SHP77 (cell line): ENCODE measurements around the gene CBLC.
A peak's percentile ranks its signal among the peaks of the same experiment; 100 is the strongest.

Source experiments
- DNase-seq, 2 experiments: peaks; one replicate each; lab custom pipeline; 2025; lab: John Stamatoyannopoulos, UW

CBLC gene

DNA sequence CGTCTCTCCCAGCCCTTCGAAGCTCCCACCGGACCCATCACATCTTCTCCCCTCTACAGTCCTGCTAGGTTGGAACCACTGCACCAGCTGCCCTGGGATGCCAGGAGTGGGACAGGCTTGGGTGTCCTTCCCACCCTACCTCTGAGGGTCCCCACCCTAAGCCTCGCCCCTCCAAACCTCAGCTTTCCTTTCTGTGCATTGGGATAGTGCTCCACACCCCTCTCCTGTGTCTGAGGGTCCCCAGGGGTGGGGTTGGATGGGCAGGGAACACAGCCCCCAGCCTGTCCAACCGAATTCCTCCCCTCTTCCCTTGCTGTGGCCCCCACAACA lies 31.1 kb upstream of the CBLC start:
- no peak for DNase-seq

DNA sequence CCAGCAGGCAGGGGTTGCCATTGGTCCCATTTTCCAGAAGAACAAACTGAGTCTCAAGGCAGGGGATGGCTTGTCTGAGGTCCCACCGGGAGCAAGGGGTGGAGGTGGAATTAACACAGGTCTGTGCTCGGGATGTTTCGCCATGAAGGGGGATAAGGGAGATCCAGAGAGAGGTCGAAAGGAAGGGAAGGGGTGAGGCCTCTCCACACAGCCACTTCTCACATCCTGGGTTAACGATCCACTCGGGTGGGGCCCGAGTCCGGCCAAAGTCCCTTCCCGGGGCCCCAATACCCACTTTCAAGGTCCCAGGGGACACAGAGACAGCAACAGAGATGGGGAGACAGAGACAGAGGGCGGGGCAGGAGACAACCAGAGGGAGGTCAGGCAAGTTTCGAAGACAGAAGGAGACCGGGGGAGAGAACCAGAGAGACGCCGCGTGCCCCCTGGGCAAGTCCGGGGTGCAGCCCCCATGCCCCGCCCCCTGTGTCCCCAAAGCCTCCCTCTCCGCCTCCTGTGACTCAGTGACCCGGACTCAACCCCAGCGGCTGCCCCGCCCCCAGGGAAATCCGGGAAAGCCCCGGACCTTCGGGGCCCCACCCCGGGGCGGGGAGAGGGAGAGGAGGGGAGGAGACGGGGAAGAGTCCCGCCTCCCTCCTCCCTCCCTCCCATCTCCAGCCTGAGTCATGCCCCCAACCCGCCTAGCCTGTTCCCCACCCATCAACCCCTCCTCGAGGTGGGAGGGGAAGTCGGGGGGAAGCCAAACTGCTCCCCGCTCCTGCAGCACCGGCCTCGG lies 30.5 kb upstream of the CBLC start:
- DNase-seq: peak; percentile 64 to 70

DNA sequence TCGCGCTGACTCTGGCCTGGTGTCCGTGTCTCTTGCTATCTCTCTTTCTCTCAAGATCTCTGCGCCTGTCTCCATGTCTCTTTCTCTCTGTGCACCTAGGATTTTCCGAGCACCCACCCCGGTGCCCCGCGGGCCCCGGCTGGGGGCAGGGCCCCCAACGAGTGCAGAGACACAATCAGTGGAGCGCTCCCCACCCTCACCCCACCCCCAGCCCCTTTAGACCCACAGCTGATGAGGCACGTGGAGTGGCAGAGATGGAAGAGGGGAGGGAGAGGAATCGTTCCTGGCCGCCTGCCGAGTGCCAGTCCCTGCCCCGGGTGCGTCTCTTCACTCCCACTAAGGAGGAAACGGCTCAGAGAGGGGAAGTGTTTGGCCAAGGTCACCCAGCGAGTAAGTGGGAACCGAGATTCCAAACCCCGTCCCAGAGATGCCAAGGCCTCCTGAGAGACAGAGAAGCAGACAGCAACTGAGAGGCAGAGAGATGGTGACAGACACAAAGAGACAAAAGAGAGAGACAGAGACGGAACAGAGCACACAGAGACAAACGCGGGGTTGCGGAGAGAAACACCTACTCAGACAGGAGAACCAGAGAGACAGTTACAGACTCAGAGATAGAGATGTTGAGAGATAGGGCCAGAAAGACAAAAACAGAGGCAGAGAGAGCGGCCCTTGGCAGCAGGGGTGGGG lies 29.8 kb upstream of the CBLC start:
- DNase-seq: peak; percentile 63 to 72

DNA sequence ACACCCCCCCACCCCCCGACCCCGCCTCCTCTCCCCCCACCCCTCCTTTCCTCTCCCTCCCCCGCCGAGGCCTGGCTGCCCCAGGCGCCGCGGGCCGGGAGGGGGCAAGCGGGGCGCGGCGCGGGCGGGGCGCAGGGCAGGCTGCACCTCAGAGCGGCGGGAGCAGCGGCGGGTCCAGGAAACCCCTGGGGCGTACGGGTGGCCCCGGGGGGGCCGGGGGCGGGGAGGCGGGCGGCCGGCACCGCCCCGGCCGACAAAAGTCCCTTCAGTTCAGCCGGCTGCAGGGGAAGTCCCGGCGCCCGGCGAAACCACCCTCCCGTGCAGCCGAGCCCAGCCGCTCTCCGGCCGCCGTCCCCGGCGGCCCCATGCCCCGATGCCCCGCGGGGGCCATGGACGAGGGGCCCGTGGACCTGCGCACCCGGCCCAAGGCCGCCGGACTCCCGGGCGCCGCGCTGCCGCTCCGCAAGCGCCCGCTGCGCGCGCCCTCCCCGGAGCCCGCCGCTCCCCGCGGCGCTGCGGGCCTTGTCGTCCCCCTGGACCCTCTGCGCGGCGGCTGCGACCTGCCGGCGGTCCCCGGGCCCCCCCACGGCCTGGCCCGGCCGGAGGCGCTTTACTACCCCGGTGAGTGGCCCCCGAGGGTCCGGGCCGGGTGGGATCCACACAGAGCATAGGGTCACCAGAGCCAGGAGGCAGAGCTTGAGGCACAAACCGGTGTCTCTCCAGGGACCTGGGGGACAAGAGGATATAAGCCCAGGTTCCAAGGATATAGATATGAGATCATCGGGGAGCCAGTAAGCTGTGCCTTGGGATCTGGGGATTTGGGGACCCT lies 29.1 kb upstream of the CBLC start, which contains the start of gene BCL3:
Gene BCL3, plus strand, starts transcription at position 283 of the 829 bp plus-strand sequence. Its CDS starts 83 bp downstream, at position 366.
- DNase-seq: no peak

DNA sequence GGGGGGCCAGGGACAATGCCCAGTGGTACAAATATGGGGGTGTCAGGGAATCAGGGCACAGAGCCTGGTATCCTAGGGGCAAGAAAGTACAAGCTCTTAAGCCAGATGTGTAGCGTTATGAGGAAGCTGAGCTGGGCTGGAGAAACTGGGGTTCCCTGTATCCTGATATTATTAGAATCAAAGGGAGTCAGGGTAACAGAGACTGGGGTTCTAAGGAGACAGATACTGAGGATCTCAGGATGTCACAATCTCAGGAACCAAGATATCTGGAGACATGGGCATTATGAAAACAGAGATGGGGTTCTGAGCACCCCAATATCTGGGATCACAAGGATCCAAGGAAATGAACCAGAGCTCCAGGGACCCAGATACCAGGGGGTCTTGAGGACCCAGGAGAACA lies 28.4 kb upstream of the CBLC start:
- DNase-seq: no peak

DNA sequence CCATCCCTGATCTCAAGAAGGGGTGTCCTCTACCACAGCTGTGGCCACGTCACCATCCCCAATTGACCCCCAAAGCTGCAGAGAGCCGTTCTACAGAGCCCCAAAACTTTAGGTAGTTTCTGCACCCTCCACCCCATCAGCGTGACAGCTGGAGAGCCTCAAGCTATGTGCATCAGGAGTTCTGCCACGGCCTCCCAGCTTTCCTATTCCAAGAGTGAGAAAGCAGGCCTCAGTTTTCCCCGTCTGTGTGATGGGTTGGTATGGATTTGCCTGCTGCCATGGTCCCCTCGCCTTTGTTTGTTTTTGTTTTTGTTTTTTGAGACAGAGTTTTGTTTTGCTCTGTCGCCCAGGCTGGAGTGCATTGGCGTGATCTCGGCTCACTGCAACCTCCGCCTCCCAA lies 27.7 kb upstream of the CBLC start:
- DNase-seq: no peak

DNA sequence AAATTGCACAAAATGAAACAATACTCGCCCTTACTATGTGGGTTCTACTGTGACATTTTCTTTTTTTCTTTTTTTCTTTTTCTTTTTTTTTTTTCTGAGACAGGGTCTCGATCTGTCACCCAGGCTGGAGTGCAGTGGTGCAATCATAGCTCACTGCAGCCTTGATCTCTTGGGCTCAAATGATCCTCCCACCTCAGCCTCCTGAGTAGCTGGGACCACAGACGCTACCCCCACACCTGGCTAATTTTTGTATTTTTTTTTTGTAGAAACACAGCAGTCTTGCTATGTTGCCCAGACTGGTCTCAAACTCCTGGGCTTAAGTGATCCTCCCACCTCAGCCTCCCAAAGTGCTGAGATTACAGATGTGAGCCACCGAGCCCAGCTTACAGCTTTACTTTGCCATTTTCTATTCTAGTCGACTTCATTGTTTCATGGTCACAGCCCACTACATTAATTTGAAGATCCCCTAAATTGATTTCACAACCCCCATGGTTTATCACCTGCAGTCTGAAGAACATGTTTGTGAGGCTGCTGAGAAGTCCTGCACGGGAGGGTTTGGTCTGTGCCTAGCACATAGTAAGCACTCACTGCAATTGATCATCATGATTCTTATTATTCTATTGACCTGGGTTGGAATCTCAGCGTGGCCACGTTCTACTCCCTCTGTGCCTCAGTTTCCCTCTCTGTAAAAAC lies 25.4 kb upstream of the CBLC start:
- no peak for DNase-seq

DNA sequence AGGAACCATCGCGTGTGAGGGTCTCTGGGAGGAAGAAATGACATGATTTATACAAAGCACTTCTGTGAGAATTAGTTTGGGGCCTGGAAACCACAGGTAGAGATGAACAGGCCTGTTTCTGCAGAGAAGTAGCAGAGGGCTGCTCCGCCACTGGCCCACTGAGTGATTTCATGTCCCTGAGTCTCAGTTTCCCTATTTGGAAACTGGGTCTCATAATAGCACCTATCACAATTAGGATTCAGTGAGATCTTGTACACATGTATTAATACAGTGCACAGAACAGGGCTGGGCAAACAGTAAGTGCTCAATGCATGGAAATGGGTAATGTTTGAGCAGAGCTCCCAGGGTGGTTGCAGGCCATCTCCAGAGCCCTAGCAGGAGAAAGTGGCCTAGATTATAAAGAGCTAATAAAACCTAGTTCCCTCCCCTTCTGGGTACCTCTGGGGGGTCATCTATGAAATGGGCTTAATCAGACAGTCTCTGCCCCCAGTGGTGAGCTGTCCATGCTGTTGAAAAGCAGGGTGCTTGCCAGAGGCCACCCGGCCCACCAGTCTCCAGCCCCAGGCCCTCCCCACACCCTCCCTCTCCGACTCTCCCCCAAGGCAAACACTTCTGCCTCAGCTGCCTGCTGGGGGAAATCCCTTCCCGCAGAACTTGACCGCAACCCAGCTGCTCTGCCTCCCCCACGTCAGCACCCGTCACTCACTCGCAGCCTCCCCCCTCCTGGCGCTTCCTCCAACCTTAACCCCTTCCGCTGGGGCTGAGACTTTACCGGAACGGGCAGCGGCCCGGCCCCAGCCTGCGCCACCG lies 24.7 kb upstream of the CBLC start:
- peak; percentile 94 to 97 for DNase-seq

DNA sequence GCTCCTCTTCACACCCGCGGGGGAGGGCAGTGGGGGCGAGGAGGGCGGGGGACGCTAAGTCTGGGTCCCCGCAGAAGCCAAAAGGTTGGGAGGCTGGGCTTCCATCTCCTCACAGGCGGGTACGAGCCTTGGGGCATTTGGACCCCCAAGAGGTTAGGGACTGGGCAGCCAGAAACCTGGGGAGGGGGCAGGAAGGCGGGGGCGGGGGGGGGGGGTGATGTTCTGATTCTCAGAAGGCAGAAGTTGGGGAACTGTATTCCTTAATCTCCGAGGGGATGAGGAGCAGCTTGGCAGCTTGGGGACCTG lies 24.1 kb upstream of the CBLC start:
- no peak for DNase-seq

DNA sequence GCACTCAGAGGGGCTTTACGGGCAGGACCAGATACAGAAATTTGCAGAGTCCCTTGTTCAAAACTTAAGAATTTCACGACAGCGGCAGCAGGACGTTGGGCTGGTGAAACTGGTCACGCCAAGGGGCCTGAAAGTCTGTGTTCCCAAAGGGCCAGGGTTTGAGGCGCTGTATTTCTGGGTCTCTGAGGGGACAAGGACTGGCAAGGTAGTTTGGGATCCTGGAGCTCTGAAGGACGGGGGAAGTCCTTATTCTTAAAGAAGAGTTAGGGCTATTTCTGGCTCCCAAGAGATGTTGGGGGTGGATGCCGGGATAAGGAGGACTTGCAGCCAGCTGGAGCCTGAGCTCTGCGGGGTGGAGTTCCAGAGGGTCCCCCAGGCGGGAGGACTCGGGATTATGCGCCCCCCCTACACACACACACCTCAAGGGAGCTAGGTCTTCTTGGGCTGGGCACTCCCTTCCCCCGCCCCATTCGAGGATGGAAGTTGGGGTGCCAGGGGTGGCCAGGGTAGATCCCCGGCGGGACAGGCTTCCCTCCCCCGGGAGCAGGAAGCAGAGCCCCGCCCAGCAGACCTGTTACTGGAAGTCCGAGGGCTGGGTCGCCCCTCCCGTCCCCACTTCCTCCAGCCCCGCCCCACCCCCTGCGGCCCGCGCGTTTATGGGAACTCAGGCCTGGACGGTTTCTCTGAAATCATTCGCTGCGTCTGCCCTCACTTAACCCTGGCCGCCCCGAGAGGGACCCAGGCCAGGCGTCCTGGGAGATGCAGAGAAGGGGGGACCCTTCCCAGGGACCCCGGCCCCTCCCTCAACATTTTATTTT lies 23.5 kb upstream of the CBLC start:
- DNase-seq: peak; percentile 73 to 92

DNA sequence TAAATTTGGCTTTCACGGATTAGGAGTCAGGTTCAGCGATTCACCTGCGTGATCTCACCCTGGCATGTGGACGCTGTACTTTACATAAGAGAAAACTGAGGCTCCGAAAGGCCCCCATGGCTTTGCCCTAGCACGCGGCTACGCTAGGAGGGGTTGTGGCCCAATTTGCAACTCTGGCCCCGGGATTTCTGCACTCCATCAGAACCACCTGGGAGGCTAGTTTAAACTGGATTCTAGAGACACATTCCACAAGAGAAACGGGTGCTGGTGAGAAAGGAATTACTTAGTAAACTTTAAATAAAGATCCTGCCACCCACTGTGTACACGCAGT lies 23.0 kb upstream of the CBLC start:
- DNase-seq: no peak

DNA sequence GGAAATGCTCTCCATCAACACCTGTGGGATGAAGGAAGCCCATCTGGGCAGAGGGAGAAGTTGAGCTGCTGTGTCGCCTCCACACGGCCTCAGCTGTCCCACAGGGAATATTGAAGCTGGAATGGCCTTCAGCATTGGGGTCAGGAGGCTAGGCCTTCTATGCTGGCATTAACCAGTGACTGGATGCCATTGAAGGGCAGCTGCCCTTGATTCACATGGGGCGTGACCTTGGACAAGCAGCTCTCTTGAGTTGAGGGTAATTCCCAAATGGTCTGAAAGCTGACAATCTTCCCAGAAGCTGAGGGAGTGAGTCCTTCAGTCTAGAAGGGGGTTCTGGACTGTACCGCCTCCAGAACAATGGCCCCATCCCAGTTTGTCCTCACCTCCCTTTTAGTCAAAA lies 22.5 kb upstream of the CBLC start:
- DNase-seq: no peak

DNA sequence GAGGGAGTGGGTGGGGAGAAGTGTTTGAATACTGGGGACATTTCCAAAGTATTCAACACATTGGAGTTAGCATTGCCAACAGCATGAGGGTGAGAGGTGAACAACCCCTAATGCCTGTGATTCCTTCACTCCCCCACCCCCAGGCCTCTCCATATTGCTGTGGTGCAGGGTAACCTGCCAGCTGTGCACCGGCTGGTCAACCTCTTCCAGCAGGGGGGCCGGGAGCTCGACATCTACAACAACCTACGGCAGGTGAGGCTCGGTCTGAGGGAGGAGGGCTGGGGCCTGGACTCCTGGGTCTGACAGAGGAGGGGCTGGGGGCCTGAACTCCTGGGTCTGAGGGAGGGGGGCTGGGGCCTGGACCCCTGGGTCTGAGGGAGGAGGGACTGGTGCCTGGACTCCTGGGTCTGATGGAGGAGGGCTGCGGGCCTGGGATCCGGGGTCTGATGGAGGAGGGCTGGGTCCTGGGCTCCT lies 21.6 kb upstream of the CBLC start:
- DNase-seq: no peak

DNA sequence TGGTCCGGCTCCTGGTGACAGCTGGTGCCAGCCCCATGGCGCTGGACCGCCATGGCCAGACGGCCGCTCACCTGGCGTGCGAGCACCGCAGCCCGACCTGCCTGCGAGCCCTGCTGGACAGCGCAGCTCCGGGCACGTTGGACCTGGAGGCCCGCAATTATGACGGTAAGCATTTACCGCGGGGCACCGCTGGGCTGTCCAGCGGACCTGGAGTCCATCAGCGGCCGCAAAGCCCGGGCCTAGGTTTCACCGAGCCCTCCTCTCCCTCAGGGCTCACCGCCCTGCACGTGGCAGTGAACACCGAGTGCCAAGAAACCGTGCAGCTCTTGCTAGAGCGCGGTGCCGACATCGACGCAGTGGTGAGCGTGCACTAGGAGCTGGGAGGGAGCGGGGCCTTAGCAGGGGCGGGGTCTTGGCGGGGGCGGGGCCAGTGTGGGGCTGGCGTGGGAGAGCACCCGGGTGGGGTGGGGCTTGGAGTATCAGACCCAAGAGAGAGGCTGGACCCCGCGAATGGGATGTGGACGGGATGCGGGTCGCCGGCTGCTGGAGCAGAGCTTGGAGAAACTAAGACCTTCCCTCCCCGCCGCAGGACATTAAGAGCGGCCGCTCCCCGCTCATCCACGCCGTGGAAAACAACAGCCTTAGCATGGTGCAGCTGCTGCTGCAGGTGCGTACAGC lies 20.5 kb upstream of the CBLC start:
- no peak for DNase-seq

DNA sequence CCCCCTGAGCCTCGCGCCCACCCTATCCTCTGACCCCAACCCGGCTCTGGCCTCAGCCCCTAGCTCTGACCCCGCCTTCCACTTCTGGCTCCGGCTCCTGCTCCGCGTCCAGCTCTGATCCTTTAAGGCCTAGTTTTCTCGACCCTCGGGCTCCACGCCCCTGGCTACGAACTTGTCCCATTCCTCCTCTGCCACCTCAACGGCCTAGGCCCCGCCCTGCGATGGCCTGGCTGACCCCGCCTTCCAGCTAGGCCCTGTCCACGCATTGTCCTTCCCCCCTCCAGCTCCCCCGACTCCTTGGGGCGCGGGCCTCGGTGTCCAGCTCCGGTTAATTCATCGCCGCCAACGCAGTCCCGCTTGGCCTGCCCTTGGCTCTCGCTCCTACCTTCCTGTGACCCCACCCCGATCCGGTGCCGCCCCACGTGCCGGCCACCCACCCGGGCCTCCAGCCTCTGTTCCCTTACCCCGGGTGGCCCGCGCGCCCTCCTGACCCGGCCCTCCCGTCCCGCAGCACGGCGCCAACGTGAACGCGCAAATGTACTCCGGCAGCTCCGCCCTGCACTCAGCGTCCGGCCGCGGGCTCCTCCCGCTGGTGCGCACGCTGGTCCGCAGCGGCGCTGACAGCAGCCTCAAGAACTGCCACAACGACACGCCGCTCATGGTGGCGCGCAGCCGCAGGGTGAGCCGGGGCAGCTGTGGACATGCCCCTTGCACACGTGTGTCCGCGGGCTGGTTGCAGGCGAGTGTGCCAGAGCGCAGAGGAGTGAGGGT lies 19.8 kb upstream of the CBLC start:
- no peak for DNase-seq

DNA sequence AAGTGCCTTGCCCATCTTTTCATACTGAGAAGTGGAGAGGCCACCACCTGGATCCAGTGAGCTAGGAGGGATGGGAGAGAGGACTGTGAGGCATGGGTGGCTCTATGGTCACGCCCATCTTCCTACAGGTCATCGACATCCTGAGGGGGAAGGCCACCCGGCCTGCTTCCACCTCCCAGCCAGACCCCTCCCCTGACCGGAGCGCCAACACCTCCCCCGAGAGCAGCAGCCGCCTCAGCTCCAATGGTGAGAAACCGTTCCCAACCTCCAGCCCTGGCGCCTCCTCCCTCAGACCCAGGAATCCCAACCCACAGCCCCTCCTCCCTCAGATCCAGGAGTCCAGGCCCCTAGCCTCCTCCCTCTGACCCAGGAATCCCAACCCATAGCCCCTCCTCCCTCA lies 19.1 kb upstream of the CBLC start:
- no peak for DNase-seq

DNA sequence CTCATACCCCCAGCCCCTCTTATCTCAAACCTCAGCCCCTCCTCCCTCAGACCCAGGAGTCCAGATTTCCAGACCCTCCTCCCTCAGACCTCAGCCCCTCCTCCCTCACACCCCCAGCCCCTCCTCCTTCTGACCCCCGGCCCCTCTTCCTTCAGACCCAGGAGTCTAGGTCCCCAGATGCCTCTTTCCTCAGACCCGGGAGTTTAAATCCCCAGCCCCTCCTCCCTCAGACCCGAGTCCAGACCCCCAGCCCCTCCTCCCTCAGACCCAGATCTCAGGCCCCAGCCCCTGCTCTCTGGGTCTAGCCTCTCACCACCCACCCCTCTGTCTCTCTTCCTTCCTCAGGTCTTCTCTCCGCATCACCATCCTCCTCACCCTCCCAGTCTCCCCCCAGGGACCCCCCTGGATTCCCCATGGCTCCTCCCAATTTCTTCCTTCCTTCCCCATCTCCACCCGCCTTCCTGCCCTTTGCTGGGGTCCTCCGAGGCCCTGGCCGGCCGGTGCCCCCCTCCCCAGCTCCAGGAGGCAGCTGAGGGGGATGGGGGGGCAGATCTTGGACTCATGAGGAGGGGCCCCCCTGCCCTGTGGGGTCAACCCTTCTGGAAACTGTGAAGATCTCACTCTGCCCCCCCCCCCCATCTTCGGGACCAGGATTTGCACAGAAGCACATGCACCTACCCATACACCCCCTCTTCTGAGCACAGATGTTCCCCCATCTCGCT lies 18.4 kb upstream of the CBLC start:
- no peak for DNase-seq

DNA sequence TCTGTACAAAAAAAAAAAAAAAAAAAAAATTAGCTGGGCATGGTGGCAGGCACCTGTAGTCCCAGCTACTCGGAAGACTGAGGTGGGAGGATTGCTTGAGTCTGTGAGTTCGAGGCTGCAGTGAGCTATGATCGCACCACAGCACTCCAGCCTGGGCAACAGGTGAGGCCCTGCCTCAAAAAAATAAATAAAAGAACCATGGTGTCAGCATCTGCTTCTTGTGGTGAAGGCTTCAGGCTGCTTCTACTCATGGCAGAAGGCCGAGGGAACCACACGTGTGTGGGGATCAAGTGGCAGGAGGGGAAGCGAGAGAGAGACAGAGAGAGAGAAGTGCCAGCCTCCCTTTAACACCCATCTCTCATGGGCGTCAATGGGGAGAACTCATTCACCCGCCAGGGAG lies 15.7 kb upstream of the CBLC start:
- no peak for DNase-seq
